HG03460 (cell line): ENCODE data around the gene ZMIZ2.
"Not testable (repeated sequence)": the region's sequence is repeated elsewhere in the genome, so short reads cannot be mapped to it uniquely, and the experiment has no call there.

Experiments
- ATAC-seq: cut with Tn5 transposase; IDR thresholded peaks from one replicate; pipeline ENCODE4 v1.9.1; 2021; ENCODE audit not compliant: unreplicated experiment

ZMIZ2 gene

DNA sequence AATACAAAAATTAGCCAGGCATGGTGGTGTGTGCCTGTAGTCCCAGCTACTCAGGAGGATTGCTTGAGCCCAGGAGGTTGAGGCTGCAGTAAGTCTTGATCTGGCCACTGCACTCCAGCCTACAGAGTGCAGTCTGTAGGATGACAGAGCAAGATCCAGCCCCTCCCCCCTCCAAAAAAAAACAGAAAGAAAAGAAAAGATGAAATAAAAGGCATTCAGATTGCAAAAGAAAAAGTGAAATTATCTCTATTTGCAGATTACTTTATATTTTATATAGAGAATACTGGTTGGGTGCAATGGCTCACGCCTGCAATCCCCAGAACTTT, 20.7 kb upstream of the ZMIZ2 start:
- ATAC-seq, result no peak

DNA sequence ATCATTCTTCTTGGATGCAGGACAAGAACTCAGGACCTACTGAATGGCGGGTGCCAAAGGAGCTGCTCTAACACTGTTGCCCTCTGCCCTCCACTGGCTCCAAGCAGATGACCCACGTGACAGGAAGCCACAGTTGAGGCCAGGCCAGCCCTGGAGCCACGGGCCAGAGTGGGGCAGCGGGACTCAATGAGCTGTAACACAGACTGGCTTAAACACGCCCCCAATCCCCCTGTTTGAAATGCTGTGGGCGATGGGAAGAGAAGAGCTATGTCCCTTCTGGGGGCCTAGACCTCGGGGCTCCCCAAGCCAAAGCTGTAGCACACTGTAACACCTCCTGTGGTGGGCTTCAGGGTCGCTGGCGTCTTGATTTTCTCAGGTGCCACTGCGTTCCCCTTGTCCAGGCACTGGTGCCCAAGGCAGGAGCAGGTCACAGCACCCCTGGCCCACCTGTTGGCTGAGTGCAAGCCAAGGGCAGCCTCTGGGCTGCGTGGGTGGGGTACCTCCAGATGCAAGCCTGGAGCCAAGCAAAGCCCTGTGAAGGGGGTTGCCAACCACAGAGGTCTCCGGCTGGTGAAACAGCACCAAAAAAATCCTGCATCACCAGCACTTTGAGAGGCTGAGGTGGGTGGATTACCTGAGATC, 18.6 kb upstream of the ZMIZ2 start:
- no peak for ATAC-seq

DNA sequence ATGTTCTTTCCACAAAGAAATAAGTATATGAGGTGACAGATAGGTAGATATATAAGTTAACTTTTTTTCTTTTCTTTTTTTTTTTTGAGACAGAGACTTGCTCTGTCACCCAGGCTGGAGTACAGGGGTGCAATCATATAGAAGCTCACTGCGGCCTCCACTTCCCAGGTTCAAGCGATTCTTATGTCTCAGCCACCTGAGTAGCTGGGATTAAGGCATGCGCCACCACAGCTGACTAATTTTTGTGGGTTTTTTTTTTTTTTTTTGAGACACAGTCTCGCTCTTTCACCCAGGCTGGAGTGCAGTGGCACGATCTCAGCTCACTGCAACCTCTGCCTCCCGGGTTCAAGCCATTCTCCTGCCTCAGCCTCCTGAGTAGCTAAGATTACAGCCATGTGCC, 15.7 kb upstream of the ZMIZ2 start:
- not testable (repeated sequence) for ATAC-seq

DNA sequence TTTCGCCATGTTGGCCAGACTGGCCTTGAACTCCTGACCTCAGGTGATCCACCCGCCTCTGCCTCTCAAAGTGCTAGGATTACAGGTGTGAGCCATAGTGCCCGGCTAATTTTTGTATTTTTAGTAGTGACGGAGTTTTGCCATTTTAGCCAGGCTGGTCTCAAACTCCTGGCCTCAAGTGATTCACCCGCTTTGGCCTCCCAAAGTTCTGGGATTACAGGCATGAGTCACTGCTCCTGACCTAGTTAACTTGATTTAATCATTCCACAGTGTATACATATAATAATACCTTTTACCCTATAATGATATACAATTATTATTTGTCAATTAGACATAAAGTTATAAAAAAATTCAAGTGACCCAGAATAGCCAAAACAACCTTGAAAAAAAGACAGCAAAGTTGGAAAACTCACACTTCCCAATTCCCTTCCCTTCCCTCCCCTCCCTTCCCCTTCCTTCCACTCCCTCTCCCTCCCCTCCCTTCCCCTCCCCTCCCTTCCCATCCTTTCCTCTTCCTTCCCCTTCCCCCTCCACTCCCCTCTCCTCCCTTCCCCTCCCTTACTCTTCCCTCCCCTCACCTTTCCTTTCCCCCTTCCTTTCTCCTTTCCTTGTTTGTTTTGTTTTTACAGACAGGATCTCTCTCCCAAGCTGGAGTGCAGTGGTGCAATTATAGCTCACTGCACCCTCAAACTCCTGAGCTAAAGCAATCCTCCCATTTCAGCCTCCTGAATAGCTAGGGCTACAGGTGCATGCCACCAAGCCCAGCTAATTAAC, 14.8 kb upstream of the ZMIZ2 start:
- ATAC-seq, result no peak

GRCh38 chr7:44735403-44736165, 13.1 kb upstream of the ZMIZ2 start:
- ATAC-seq, result peak; percentile 55

DNA sequence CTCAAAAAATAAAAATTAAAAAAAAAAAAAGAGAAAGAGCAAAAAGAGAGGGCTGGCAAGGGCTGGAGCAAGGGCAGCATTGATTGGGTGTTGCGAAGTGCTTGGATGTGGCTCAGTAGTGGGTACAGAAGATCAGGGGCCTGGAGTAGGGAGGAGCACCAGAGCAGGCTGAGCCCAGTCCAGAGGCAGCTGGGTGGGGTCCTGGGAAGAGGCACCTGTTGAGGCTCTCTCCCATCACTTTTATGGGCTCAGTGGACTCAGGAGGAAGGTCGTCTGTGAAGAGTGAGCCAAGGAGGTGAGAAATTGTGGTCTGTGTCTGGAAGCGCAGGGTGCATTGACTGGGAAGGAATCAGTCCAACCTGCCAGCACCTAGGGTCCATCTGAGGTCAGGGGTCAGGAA, 11.8 kb upstream of the ZMIZ2 start:
- ATAC-seq, result no peak

DNA sequence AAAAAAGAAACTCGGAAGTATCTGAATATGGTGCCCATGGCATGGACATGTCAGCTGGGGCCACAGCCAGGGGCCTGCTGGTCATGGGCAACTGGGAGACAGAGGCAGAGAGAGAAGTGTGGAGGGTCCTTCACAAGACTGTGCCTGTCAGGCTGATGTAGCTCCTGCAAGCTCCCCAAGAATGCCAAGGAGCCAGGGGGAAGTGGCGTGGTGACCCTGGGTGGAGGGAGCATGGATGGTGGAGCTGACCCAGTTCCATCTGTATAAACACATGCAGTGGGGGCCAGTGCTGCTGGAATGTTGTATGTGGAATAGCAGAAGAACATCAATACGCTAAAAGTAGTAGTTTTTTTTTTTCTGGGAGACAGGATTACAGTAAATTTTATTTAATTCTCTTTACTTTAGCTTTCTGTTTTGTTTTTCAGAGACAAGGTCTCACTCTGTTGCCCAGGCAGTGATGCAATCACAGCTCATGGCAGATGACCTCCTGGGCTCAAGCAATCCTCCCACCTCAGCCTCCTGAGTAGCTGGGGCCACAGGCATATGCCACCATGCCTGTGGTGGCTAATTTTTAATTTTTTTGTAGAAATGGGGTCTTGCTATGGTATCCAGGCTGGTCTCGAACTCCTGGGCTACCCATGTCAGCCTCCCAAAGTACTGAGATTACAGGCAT, 10.5 kb upstream of the ZMIZ2 start:
- ATAC-seq, result no peak

- no peak for ATAC-seq
Observed at GRCh38 chr7:44738876-44739665, 9.6 kb upstream of the ZMIZ2 start.

- no peak for ATAC-seq
Observed at GRCh38 chr7:44740055-44740454, 8.6 kb upstream of the ZMIZ2 start.

GRCh38 chr7:44743750-44744149, 4.9 kb upstream of the ZMIZ2 start:
- ATAC-seq, result no peak

- peak; percentile 11 for ATAC-seq
Observed at GRCh38 chr7:44748948-44749731, 493 bp downstream of the ZMIZ2 start.

DNA sequence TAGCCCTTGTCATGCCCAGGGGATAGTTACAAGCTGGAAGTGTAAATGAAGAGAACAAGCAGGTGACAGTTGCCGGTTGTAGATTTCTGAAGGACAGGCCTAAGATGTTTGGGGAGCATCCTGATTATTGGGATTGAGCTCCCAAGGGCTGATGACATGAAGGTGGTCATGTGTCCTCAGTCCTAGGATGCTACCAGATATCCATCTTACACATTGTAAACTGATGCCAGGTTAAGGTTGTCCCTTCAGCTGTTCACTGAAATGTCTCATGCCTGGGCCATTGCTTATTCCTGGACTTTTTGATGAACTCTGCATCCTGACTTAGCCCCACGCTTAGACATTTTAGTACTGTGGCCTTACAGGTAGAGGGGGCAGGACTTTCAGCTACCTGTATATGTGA, 1.3 kb downstream of the ZMIZ2 start:
- ATAC-seq, result no peak

- ATAC-seq, result no peak
Observed at GRCh38 chr7:44750424-44750823, 1.8 kb downstream of the ZMIZ2 start.

DNA sequence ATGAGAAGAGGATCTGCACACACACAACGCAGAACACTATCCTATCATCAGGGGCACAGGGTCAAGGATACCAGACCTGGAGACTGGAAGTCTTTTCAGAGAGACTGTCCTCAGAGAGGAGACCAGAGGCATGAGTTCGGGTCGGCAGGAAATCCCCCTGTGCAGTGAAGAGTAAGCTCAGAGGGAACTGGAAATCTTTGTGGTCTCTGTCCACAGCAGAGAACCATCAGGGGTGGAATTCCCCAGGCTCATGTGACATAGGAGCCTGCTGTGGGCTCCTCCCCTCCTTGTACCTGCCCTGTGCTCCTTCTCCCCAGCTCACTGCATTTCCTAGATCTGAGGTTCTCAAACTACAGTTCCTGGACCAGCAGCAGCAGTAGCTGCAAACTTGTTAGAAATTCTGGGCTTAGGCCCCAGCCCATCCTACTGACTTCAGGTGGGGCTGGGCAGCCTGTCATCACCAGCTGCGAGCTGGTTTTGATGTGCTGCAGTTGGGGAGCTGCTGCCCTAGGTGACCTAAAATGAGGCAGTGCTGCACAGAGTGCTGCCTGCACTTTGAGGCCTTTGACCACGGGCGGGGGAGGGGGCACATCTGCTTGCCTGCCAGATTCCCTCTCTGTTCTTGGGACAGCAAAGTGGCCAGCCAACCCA, 2.4 kb downstream of the ZMIZ2 start:
- ATAC-seq, result peak; percentile 63

GRCh38 chr7:44752822-44753221, 4.2 kb downstream of the ZMIZ2 start:
- no peak for ATAC-seq

GRCh38 chr7:44754802-44755697, 6.4 kb downstream of the ZMIZ2 start:
- ATAC-seq, result no peak

GRCh38 chr7:44755698-44756627, 7.3 kb downstream of the ZMIZ2 start:
- ATAC-seq, result no peak
